Putamen (tissue), 1 donor: Measurements from ENCODE around the gene IGSF9.

Experiments
- DNase-seq: peaks from one replicate; pipeline ENCODE4 v3.0.0-alpha.2; 2016; ENCODE audit warnings: low spot score

IGSF9 gene

GRCh38 chr1:159897962-159898361 is 47.5 kb downstream of the IGSF9 start:
- no peak for DNase-seq

GRCh38 chr1:159896546-159896930 is 48.9 kb downstream of the IGSF9 start:
- DNase-seq = no peak

GRCh38 chr1:159895836-159896545 is 49.4 kb downstream of the IGSF9 start:
- no peak for DNase-seq

- no peak for DNase-seq
Observed at GRCh38 chr1:159895286-159895685, 50.1 kb downstream of the IGSF9 start.

GRCh38 chr1:159892944-159893343 is 52.5 kb downstream of the IGSF9 start:
- DNase-seq = no peak

GRCh38 chr1:159891275-159892157 is 53.9 kb downstream of the IGSF9 start:
- DNase-seq = peak; percentile 83

GRCh38 chr1:159890390-159890789 is 55.0 kb downstream of the IGSF9 start:
- no peak for DNase-seq

- peak; percentile 15 for DNase-seq
Observed at GRCh38 chr1:159889821-159890252, 55.6 kb downstream of the IGSF9 start.

GRCh38 chr1:159889202-159889601 is 56.2 kb downstream of the IGSF9 start:
- no peak for DNase-seq

GRCh38 chr1:159884296-159884695 is 61.1 kb downstream of the IGSF9 start:
- no peak for DNase-seq

GRCh38 chr1:159883134-159883533 is 62.3 kb downstream of the IGSF9 start:
- no peak for DNase-seq

GRCh38 chr1:159882527-159882862 is 62.9 kb downstream of the IGSF9 start:
- DNase-seq = no peak

GRCh38 chr1:159881622-159882526 is 63.5 kb downstream of the IGSF9 start:
- DNase-seq = no peak

- no peak for DNase-seq
Observed at GRCh38 chr1:159880430-159880829, 65.0 kb downstream of the IGSF9 start.

GRCh38 chr1:159879977-159880376 is 65.4 kb downstream of the IGSF9 start:
- DNase-seq = no peak

GRCh38 chr1:159879136-159879535 is 66.3 kb downstream of the IGSF9 start:
- no peak for DNase-seq

GRCh38 chr1:159877695-159878444 is 67.5 kb downstream of the IGSF9 start:
- no peak for DNase-seq
